GM12892 (cell line): Measurements from ENCODE around the gene FSD2.

Source experiments
- POLR2A ChIP-seq: IDR thresholded peaks from 2 replicates; pipeline ENCODE4 v1.6.1; 2011; ENCODE audit warnings: low read depth, low read length, control low read depth
- TAF1 ChIP-seq: IDR thresholded peaks from 2 replicates; pipeline ENCODE4 v1.6.1; 2011; ENCODE audit warnings: low read depth, mild to moderate bottlenecking, control low read depth, low read length, borderline replicate concordance

GRCh38 chr15:82845686-82846085 lies 39.8 kb upstream of the FSD2 start:
- no peak for TF ChIP-seq TAF1
- TF ChIP-seq POLR2A = no peak
